GM10266 (cell line): Measurements from ENCODE around the gene MYO9A.

Source experiments
- DNase-seq: peaks from one replicate; pipeline ENCODE4 v3.0.0; 2012; ENCODE audit errors: extremely low spot score
- TF ChIP-seq, protein P1 (sequence below): IDR thresholded peaks from 2 replicates; pipeline ENCODE4 v1.5.1; 2012; ENCODE audit warnings: mild to moderate bottlenecking, low read depth; ENCODE audit not compliant: control insufficient read depth, insufficient read depth; ENCODE audit errors: missing control alignments

The MYO9A gene, protein sequence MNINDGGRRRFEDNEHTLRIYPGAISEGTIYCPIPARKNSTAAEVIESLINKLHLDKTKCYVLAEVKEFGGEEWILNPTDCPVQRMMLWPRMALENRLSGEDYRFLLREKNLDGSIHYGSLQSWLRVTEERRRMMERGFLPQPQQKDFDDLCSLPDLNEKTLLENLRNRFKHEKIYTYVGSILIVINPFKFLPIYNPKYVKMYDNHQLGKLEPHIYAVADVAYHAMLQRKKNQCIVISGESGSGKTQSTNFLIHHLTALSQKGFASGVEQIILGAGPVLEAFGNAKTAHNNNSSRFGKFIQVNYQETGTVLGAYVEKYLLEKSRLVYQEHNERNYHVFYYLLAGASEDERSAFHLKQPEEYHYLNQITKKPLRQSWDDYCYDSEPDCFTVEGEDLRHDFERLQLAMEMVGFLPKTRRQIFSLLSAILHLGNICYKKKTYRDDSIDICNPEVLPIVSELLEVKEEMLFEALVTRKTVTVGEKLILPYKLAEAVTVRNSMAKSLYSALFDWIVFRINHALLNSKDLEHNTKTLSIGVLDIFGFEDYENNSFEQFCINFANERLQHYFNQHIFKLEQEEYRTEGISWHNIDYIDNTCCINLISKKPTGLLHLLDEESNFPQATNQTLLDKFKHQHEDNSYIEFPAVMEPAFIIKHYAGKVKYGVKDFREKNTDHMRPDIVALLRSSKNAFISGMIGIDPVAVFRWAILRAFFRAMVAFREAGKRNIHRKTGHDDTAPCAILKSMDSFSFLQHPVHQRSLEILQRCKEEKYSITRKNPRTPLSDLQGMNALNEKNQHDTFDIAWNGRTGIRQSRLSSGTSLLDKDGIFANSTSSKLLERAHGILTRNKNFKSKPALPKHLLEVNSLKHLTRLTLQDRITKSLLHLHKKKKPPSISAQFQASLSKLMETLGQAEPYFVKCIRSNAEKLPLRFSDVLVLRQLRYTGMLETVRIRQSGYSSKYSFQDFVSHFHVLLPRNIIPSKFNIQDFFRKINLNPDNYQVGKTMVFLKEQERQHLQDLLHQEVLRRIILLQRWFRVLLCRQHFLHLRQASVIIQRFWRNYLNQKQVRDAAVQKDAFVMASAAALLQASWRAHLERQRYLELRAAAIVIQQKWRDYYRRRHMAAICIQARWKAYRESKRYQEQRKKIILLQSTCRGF (N-terminal part only)

DNA sequence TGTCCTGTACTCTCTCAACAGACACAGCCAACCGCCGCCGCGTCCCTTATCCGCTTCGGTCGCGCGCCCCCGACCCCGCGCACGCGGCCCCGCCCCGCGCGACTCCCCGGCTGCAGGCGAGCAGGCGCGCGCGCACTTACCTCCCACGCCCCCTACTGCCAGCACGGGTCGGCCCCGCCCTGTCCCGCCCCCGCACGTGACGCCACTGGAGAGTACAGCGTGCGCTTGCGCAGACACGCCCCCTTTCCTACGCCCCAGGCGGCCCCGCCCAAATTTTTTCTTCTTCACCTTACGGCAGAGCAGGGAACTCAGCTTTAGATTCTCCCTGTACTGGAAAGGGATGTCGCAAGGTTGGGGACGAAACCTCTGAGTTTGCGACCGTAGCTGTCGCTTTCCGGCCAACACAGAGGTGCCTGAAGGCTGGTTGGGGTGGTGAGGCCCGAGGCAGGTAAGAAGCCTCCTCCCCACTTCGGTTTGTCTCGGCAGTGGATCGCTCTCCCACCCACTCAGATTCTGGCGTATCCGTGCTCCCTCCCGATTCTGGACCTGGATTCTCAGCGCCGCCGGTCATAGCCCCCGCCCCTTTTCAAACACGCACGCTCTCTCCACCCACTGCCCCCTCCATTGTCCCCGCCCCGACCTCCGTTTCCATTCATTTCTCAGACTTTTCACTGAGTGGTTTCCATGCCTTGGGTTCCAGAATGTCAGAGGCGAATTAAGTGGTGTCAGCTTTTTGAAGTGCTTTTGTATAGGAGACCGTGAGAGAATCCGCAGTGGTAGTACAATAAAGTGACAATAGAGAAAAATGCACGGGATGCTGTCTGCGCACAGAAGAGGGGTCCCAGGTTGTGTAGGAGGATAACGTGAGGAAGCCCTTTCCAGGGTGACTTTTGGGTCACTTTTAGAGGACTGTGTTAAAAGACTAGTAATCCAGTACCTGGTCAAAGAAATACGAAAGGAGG, at the start of gene MYO9A, which contains the start of gene SENP8:
Gene MYO9A (minus strand): TSS at position 134 of the 962 bp plus-strand sequence. CDS start 71,587 bp downstream, outside the sequence.
Gene SENP8 (plus strand): TSS at position 387 of the 962 bp plus-strand sequence. CDS start 21,221 bp downstream, outside the sequence.
- peak; percentile 98 for DNase-seq
- TF ChIP-seq, protein P1, sequence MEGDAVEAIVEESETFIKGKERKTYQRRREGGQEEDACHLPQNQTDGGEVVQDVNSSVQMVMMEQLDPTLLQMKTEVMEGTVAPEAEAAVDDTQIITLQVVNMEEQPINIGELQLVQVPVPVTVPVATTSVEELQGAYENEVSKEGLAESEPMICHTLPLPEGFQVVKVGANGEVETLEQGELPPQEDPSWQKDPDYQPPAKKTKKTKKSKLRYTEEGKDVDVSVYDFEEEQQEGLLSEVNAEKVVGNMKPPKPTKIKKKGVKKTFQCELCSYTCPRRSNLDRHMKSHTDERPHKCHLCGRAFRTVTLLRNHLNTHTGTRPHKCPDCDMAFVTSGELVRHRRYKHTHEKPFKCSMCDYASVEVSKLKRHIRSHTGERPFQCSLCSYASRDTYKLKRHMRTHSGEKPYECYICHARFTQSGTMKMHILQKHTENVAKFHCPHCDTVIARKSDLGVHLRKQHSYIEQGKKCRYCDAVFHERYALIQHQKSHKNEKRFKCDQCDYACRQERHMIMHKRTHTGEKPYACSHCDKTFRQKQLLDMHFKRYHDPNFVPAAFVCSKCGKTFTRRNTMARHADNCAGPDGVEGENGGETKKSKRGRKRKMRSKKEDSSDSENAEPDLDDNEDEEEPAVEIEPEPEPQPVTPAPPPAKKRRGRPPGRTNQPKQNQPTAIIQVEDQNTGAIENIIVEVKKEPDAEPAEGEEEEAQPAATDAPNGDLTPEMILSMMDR: peak; percentile 18

DNA sequence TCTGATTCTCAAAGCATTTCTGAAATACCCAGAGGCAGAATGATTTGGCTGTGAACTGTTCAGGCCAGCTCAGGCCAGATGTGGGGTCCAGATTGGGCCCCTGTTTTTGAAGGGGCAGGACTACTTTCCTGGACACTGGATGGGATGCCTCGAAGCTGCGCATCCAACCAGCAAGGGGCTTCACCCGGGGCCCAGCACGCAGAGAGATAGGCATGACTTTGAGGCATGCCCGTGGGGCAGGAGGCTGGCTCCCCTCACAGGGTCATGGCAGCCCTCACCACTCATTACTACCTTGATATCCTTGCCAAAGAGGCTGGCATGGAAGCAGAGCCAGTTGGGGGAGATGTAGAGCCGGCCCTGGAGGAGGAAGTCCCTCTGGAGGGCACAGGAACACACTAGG, 49.5 kb upstream of the MYO9A start:
- TF ChIP-seq, protein P1: no peak
- DNase-seq: no peak

DNA sequence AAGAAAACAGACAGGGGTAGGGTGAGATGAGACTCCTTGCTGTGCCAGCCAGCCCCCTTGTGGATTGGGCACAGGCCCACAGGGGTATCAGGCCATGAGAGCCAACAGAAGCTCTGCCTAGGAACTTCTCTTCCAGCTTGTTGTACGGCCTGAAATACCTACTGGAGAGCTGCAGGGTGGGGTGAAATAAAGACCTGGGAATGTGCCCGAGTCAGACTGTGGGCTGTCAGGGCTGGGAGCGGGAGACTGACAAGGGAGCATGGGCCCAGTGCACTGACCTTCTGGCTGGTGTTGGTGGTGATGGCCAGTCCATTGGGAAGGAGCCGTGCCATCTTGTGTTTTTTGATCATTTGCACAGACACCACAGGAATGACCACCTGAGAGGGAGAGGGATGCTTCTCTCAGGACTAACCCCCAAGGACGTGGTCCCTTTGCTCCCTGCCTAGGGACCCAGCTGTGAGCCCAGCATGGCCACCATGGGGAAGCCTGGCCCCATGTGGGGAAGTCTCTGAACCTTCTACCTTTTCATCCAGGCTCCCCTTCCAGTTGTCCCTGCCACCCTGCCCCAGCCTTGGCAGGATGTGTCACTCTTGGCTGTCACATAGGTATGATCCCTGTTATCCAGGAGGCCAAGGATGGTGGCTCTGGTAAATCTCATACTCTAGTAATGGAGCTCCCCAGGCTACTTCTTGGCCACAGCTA, 48.9 kb upstream of the MYO9A start:
- TF ChIP-seq, protein P1: no peak
- no peak for DNase-seq

DNA sequence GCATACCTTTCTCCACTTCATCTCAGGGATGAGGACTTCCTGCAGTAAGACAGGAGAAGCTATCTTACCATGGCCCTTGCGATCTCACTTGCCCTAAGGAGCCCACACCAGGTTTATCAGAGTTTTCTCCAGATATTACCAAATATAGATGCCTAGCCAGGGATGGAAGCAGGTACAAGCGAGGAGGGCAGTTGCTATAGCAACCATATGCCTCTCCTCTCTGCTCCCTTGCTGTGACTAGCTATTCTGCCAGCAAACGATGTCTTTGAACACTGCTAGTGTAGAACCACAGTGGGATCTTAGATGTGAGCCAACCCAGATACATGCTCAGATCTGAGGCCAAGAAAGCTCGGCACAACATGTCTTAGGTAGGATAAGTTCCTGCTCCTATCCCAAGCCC, 45.8 kb upstream of the MYO9A start:
- DNase-seq: no peak
- TF ChIP-seq, protein P1: no peak

DNA sequence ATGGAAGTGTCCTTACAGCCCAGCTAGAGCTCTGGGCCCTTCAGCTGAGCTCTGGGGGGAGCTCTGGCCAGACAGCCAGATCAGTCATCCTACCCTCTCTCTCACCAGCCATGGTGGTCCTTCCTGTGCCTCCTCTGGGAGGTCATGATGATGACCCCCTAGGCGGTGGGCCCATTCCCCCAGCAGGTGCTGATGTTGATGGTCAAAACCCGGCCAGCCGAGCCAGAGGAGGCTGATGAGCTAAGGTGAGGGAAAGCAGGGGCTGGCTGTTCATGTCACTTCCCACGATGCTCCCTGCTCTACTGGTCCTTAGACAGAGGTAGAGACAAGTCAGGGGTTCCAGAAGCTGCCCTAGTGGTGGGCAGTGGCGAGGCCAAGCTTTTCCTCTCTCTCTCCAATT, 44.6 kb upstream of the MYO9A start:
- DNase-seq: no peak
- TF ChIP-seq, protein P1: no peak
